Adrenal gland (tissue), 5 donors: ENCODE measurements around the gene FHIT.

Experiments
- CTCF ChIP-seq, 6 experiments: fragments of 450-650 bp in 4 of 6; fragments of 200-600 bp in 2 of 6; sonication (generic) in 1 of 6; IDR thresholded peaks; 1 replicate in 5 of 6; 2 replicates in 1 of 6; pipeline versions ENCODE4 v1.5.1 to v1.8.0; 2016 to 2021; ENCODE audit warnings: antibody characterized with exemption in 6 of 6, mild to moderate bottlenecking in 2 of 6, moderate library complexity in 1 of 6
- POLR2A ChIP-seq, 2 donors: fragments of 450-650 bp; IDR thresholded peaks; one replicate each; pipeline ENCODE4 v1.6.1; 2017; ENCODE audit warnings: antibody characterized with exemption in 2 of 2, mild to moderate bottlenecking in 2 of 2, moderate library complexity in 1 of 2
- donor health status: DM: no; HTN: no; CAD: no.

GRCh38 chr3:59818033-59818918 lies 1433.0 kb downstream of the FHIT start:
- TF ChIP-seq CTCF (IDR thresholded peaks at IDR 0.05) (no peak), POLR2A (IDR thresholded peaks at IDR 0.05) (no peak)
